Panc1 (cell line): Measurements from ENCODE around the gene AGFG1. TPM values are rescaled to one million over a fixed set of nuclear protein-coding genes. Genes with fewer than 3 reads are reported as not detected.
A peak's percentile ranks its signal among the peaks of the same experiment; 100 is the strongest.

Source experiments
- ATAC-seq: fragments of 200-7000 bp; cut with Tn5 transposase; 2 replicates; pipeline ENCODE4 v1.9.1; 2020; ENCODE audit warnings: mild to moderate bottlenecking, moderate library complexity
- BruUV-seq: library from RNA; stranded (reverse); fragments of 400-500 nt; replicated peaks from 2 replicates; lab custom pipeline; 2021; lab: Mats Ljungman, UMichigan
- CTCF ChIA-PET: fragments of 300-600 bp; sonication (Branson Sonifier 250); formaldehyde crosslinking; loops from one replicate; lab custom pipeline; 2022; ENCODE audit warnings: antibody characterized with exemption; lab: Charles Lee
- POLR2A ChIA-PET: fragments of 300-600 bp; sonication (Branson Sonifier 250); formaldehyde crosslinking; loops from one replicate; lab custom pipeline; 2022; ENCODE audit warnings: antibody characterized with exemption; lab: Charles Lee
- DNase-seq: peaks from one replicate; pipeline ENCODE4 v3.0.0-alpha.2; 2010; ENCODE audit warnings: low read depth, low spot score
- H3K27ac ChIP-seq: 2 replicates; pipeline ENCODE4 v1.5.1; 2011; ENCODE audit warnings: mild to moderate bottlenecking, low read length, inconsistent platforms
- H3K27me3 ChIP-seq: fragments of 200-500 bp; sonication (Bioruptor generic); 2 replicates; pipeline ENCODE4 v1.6.0; 2014; ENCODE audit warnings: low read length, inconsistent platforms; ENCODE audit not compliant: control insufficient read depth, insufficient read depth
- H3K36me3 ChIP-seq: fragments of 200-500 bp; sonication (Bioruptor generic); 2 replicates; pipeline ENCODE4 v1.5.1; 2014; ENCODE audit warnings: inconsistent platforms, mild to moderate bottlenecking, low read length, moderate library complexity; ENCODE audit not compliant: control insufficient read depth, insufficient read depth
- H3K4me1 ChIP-seq: 2 replicates; pipeline ENCODE4 v1.5.1; 2011; ENCODE audit warnings: inconsistent platforms, mild to moderate bottlenecking, low read length, moderate library complexity; ENCODE audit not compliant: control insufficient read depth, insufficient read depth
- H3K4me3 ChIP-seq, 2 experiments: 2 replicates each; pipeline ENCODE4 v1.5.1; 2011 to 2012; ENCODE audit warnings: low read depth in 2 of 2, low read length in 2 of 2, mild to moderate bottlenecking in 2 of 2, inconsistent platforms in 1 of 2, moderate library complexity in 1 of 2
- H3K9me3 ChIP-seq: fragments of 200-500 bp; sonication (Bioruptor generic); 2 replicates; pipeline ENCODE4 v1.5.1; 2014; ENCODE audit warnings: low read depth, mild to moderate bottlenecking, inconsistent platforms, low read length, moderate library complexity; ENCODE audit not compliant: control insufficient read depth, insufficient read depth
- CTCF ChIP-seq: fragments of 450-650 bp; IDR thresholded peaks from 2 replicates; pipeline ENCODE4 v1.5.1; 2017; ENCODE audit warnings: mild to moderate bottlenecking
- POLR2AphosphoS5 ChIP-seq: IDR thresholded peaks from 2 replicates; pipeline ENCODE4 v1.6.1; 2012; ENCODE audit warnings: mild to moderate bottlenecking, low read depth, low read length, moderate library complexity
- REST ChIP-seq, 2 experiments: IDR thresholded peaks; 2 replicates each; pipeline ENCODE4 v1.6.1; 2011 to 2012; ENCODE audit warnings: low read depth in 2 of 2, control low read depth in 1 of 2, low read length in 1 of 2, mild to moderate bottlenecking in 1 of 2, moderate library complexity in 1 of 2; ENCODE audit not compliant: insufficient read depth in 1 of 2
- SIN3A ChIP-seq: IDR thresholded peaks from 2 replicates; pipeline ENCODE4 v1.6.1; 2012; ENCODE audit warnings: low read depth, mild to moderate bottlenecking, low read length, moderate library complexity, borderline replicate concordance; ENCODE audit not compliant: insufficient read depth
- TCF7L2 ChIP-seq: IDR thresholded peaks from 2 replicates; pipeline ENCODE4 v1.6.1; 2011; ENCODE audit warnings: mild to moderate bottlenecking, low read depth, low read length, inconsistent platforms
- in situ Hi-C: cut with HindIII; loops from 2 replicates; pipeline ENCODE4 v1.10.0; 2016; ENCODE audit warnings: low sequenced_read_pairs, low pct_unique_long_range_greater_than_20kb
- intact Hi-C: fragments of 100-400 bp; cut with micrococcal nuclease; formaldehyde crosslinking; loops from one replicate; pipeline ENCODE4 v1.10.0; 2022; ENCODE audit not compliant: unreplicated experiment
- total RNA-seq: library from RNA; stranded (reverse); gene quantifications from one replicate; pipeline ENCODE4 v1.2.1, GENCODE V29; 2021; ENCODE audit not compliant: unreplicated experiment

AGFG1 gene
- total RNA-seq, 1 experiment from 2014 or later = 98.5 TPM

- BruUV-seq = no TSS peak
- ATAC-seq (no peak), DNase-seq (no peak)
- intact Hi-C loops (no loop called here), in situ Hi-C loops (no loop called here)
- Histone ChIP-seq H3K36me3 (peaks cover 2% of the 10 kb centered on the region), H3K27me3 (no peaks in the 10 kb centered on the region), H3K27ac (peak overlapping the region; percentile 66), H3K4me1 (peaks cover 25% of the 10 kb centered on the region), H3K4me3 (peak overlapping the region; percentile 68 to 69), H3K9me3 (no peaks in the 10 kb centered on the region)
- CTCF ChIA-PET = interaction anchor here (0.6 to 1.0 kb wide), 2 partner anchors 67 to 94 kb away, joined by 3 to 5 read pairs; partner anchors contain the start of gene TM4SF20
- POLR2A ChIA-PET = no interaction called here
- TF ChIP-seq REST (IDR thresholded peaks at IDR 0.05; ENCODE audit: insufficient read depth in 1 of 2, low read depth in 2 of 2, low read length in 1 of 2) (no peak), POLR2AphosphoS5 (no peak), CTCF (no peak), TCF7L2 (no peak), SIN3A (no peak)
Measured at GRCh38 chr2:227473122-227473461, 1.1 kb downstream of the AGFG1 start.

GRCh38 chr2:227473806-227474205 is 1.9 kb downstream of the AGFG1 start:
- BruUV-seq = no TSS peak
- DNase-seq (no peak), ATAC-seq (no peak)
- in situ Hi-C loops (no loop called here), intact Hi-C loops (no loop called here)
- Histone ChIP-seq H3K27me3 (no peaks in the 10 kb centered on the region), H3K4me1 (peaks cover 23% of the 10 kb centered on the region), H3K36me3 (peaks cover 2% of the 10 kb centered on the region), H3K9me3 (no peaks in the 10 kb centered on the region), H3K27ac (peak overlapping the region; percentile 66), H3K4me3 (peak overlapping the region; percentile 68 to 69)
- CTCF ChIA-PET = no interaction called here
- TF ChIP-seq POLR2AphosphoS5 (no peak), SIN3A (no peak), CTCF (no peak), REST (IDR thresholded peaks at IDR 0.05; ENCODE audit: insufficient read depth in 1 of 2, low read depth in 2 of 2, low read length in 1 of 2) (no peak)
- POLR2A ChIA-PET = no interaction called here
